HepG2 (cell line): ENCODE data around the gene TH. TPM values are rescaled to one million over a fixed set of nuclear protein-coding genes. Genes with fewer than 3 reads are reported as not detected.

ENCODE experiments used
- ATF3 ChIP-seq: sonication (generic); formaldehyde crosslinking; IDR thresholded peaks from 2 replicates; pipeline ENCODE4 v1.4.0; 2020; ENCODE audit warnings: missing genetic modification reagents
- CTCF ChIP-seq: sonication (generic); formaldehyde crosslinking; IDR thresholded peaks from 2 replicates; pipeline ENCODE4 v1.5.0; 2020; ENCODE audit warnings: mild to moderate bottlenecking, missing genetic modification reagents, moderate library complexity
- FOSL2 ChIP-seq: sonication (generic); formaldehyde crosslinking; IDR thresholded peaks from 2 replicates; pipeline ENCODE4 v1.4.0; 2020; ENCODE audit warnings: missing genetic modification reagents
- GATAD2A ChIP-seq: IDR thresholded peaks from 2 replicates; pipeline ENCODE4 v1.6.1; 2016
- GZF1 ChIP-seq: sonication (generic); formaldehyde crosslinking; IDR thresholded peaks from 2 replicates; pipeline ENCODE4 v1.5.1; 2020; ENCODE audit warnings: mild to moderate bottlenecking, missing genetic modification reagents
- MED1 ChIP-seq: sonication (generic); formaldehyde crosslinking; IDR thresholded peaks from 2 replicates; pipeline ENCODE4 v1.4.0; 2020; ENCODE audit warnings: missing genetic modification reagents
- PBX3 ChIP-seq: sonication (generic); formaldehyde crosslinking; IDR thresholded peaks from 2 replicates; pipeline ENCODE4 v1.8.1; 2023; ENCODE audit warnings: missing genetic modification reagents, inconsistent platforms, borderline replicate concordance
- PHB2 ChIP-seq: fragments of 450-650 bp; IDR thresholded peaks from 2 replicates; pipeline ENCODE4 v1.6.1; 2018; ENCODE audit not compliant: partially characterized antibody
- PRDM4 ChIP-seq: sonication (generic); formaldehyde crosslinking; IDR thresholded peaks from 2 replicates; pipeline ENCODE4 v1.9.0; 2021; ENCODE audit warnings: missing genetic modification reagents, borderline replicate concordance
- RAD21 ChIP-seq: fragments of 450-650 bp; formaldehyde crosslinking; IDR thresholded peaks from 2 replicates; pipeline ENCODE4 v1.5.0; 2020; ENCODE audit warnings: mild to moderate bottlenecking
- SOX5 ChIP-seq: IDR thresholded peaks from 2 replicates; pipeline ENCODE4 v1.6.1; 2016; ENCODE audit warnings: borderline replicate concordance
- SP4 ChIP-seq: sonication (generic); formaldehyde crosslinking; IDR thresholded peaks from 2 replicates; pipeline ENCODE4 v1.8.1; 2023; ENCODE audit warnings: mild to moderate bottlenecking, missing genetic modification reagents
- ZMAT5 ChIP-seq: sonication (generic); formaldehyde crosslinking; IDR thresholded peaks from 2 replicates; pipeline ENCODE4 v1.5.0; 2020; ENCODE audit warnings: mild to moderate bottlenecking, low read depth, missing genetic modification reagents, borderline replicate concordance
- ZNF484 ChIP-seq: sonication (generic); formaldehyde crosslinking; IDR thresholded peaks from 2 replicates; pipeline ENCODE4 v1.5.1; 2020; ENCODE audit warnings: mild to moderate bottlenecking, low read depth, missing genetic modification reagents, borderline replicate concordance
- ZNF510 ChIP-seq: sonication (generic); formaldehyde crosslinking; IDR thresholded peaks from 2 replicates; pipeline ENCODE4 v1.4.0; 2020; ENCODE audit warnings: low read depth, mild to moderate bottlenecking, missing genetic modification reagents
- ZNF543 ChIP-seq: sonication (generic); formaldehyde crosslinking; IDR thresholded peaks from 2 replicates; pipeline ENCODE4 v1.4.0; 2020; ENCODE audit warnings: mild to moderate bottlenecking, missing genetic modification reagents
- ZNF691 ChIP-seq: sonication (generic); formaldehyde crosslinking; IDR thresholded peaks from 2 replicates; pipeline ENCODE4 v1.4.0; 2020; ENCODE audit warnings: missing genetic modification reagents, low read depth, mild to moderate bottlenecking, borderline replicate concordance
- ZXDC ChIP-seq: sonication (generic); formaldehyde crosslinking; IDR thresholded peaks from 2 replicates; pipeline ENCODE4 v1.5.0; 2020; ENCODE audit warnings: mild to moderate bottlenecking, missing genetic modification reagents
- polyA plus RNA-seq, 8 experiments: library from polyadenylated mRNA; depleted of rRNA in 3 of 8; stranded (reverse) in 7 of 8; unstranded in 1 of 8; fragments of >200 nt; fragmentation: Illumina TruSeq in 4 of 8; extraction: Trizol in 4 of 8; gene quantifications; 2 replicates each; pipeline versions ENCODE4 v1.2.1 to v1.2.3, GENCODE V29; 2011 to 2016; ENCODE audit warnings: low read depth in 4 of 8, missing spikeins in 1 of 8, mixed read lengths in 1 of 8; ENCODE audit not compliant: insufficient read depth in 1 of 8
- total RNA-seq, 5 experiments: library from RNA; depleted of rRNA; stranded (reverse); fragments of >200 nt; fragmentation: Illumina TruSeq; extraction: Trizol; gene quantifications; 2 replicates each; pipeline ENCODE4 v1.2.3, GENCODE V29; 2016; ENCODE audit warnings: low read depth in 1 of 5

The TH gene
- total and polyA plus RNA-seq, 2 of the 13 experiments (the other 11 are each of a cell fraction or from before 2014, with no cell fraction given): 0.36 TPM; not detected in 1

- peak; percentile 93 for TF ChIP-seq ZXDC (CRISPR knock-in tag)
- peak; percentile 50; the same call in 1 of the 2 replicates for TF ChIP-seq ZNF543 (CRISPR knock-in tag)
- no peak for TF ChIP-seq ZNF510
- TF ChIP-seq CTCF: no peak; the same call in 1 of the 2 replicates
- TF ChIP-seq FOSL2: peak; percentile 90
- peak; percentile 72; the same call in 1 of the 2 replicates for TF ChIP-seq ZNF691 (CRISPR knock-in tag)
- peak; percentile 98 for TF ChIP-seq MED1 (CRISPR knock-in tag)
- TF ChIP-seq ATF3 (CRISPR knock-in tag): peak; percentile 65
- peak; percentile 100 for TF ChIP-seq SOX5 (CRISPR knock-in tag)
- no peak for TF ChIP-seq PBX3 (CRISPR knock-in tag)
- no peak for TF ChIP-seq ZMAT5 (CRISPR knock-in tag)
- TF ChIP-seq SP4 (CRISPR knock-in tag): peak; percentile 72; the same call in 1 of the 2 replicates
- no peak; the same call in 1 of the 2 replicates for TF ChIP-seq RAD21
- no peak for TF ChIP-seq ZNF484 (CRISPR knock-in tag)
- no peak for TF ChIP-seq PRDM4 (CRISPR knock-in tag)
- TF ChIP-seq GZF1: no peak; the same call in 1 of the 2 replicates
- TF ChIP-seq GATAD2A (CRISPR knock-in tag): peak; percentile 97
- no peak for TF ChIP-seq PHB2
Measured at GRCh38 chr11:2211113-2211971, 39.7 kb upstream of the TH start (continued).
